ENCODE measurements around the gene IL19. TPM values are rescaled to one million over a fixed set of nuclear protein-coding genes. Genes with fewer than 3 reads are reported as not detected.

Gene IL19, protein sequence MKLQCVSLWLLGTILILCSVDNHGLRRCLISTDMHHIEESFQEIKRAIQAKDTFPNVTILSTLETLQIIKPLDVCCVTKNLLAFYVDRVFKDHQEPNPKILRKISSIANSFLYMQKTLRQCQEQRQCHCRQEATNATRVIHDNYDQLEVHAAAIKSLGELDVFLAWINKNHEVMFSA
- 0.70 TPM for total RNA-seq

GRCh38 chr1:206770531-206771337 is at the start of gene IL19:
Gene IL19, plus strand, starts transcription at chr1:206770773. Its CDS starts 65,890 bp downstream, at chr1:206836663.

GRCh38 chr1:206772243-206772937 is 1.8 kb downstream of the IL19 start, which contains the start of gene IL10:
Gene IL10, minus strand, starts transcription at chr1:206772494. Its CDS starts 59 bp downstream, at chr1:206772435.

GRCh38 chr1:206864939-206865671 is 94.5 kb downstream of the IL19 start, which contains the start of gene IL20:
Gene IL20, plus strand, starts transcription at chr1:206865623. Its CDS starts 230 bp downstream, at chr1:206865853.

Small RNA genes lying within 50 kb of the gene (small RNA-seq; reads per million reads assigned to genes)
- gene RF00019 (ENCODE audit: low replicate concordance): not detected

Other genes with a start within 250 kb of the IL19 start
- 59.8 TPM for gene EIF2D, start 158.3 kb upstream of the IL19 start, total RNA-seq
- gene DYRK3, start 135.2 kb upstream of the IL19 start, total RNA-seq: 11.6 TPM
- 40.3 TPM for gene MAPKAPK2, start 85.9 kb upstream of the IL19 start, total RNA-seq
- 1.2 TPM for gene IL10, start 1.7 kb downstream of the IL19 start, total RNA-seq
- not detected for gene IL20, start 94.8 kb downstream of the IL19 start, total RNA-seq
- gene IL24, start 126.7 kb downstream of the IL19 start, total RNA-seq: not detected
- 2.5 TPM for gene FCMR, start 151.2 kb downstream of the IL19 start, total RNA-seq
- 7.6 TPM for gene PIGR, start 175.7 kb downstream of the IL19 start, total RNA-seq
- 6.0 TPM for gene FCAMR, start 199.7 kb downstream of the IL19 start, total RNA-seq

Data from metanephros (tissue), 2 donors.